GM21717 (cell line): ENCODE measurements around the gene MAN1A2.
"Not testable (repeated sequence)": the region's sequence is repeated elsewhere in the genome, so short reads cannot be mapped to it uniquely, and the experiment has no call there.

Experiments
- ATAC-seq: cut with Tn5 transposase; IDR thresholded peaks from one replicate; pipeline ENCODE4 v1.9.1; 2021; ENCODE audit warnings: mild to moderate bottlenecking, moderate library complexity; ENCODE audit not compliant: unreplicated experiment

Gene MAN1A2

DNA sequence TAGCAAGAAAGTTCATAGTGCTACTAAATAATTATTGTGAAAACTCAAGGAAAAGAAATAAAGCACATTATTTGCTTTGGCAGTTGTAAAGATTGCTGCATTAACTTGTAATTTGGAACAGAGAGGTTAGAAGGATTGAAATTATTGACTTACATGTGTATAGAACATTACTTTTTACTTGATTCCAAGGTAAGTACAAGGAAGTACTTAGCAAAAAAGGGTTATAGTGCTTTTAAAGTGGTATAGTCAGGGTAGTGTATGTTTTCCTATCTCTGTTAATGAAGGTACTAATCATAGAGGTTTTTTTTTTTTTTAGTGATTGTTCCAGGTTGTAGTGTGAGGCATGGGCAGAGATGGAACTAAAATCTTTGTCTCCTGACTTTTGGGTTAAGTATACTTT lies 29.4 kb downstream of the MAN1A2 start:
- ATAC-seq: no peak

DNA sequence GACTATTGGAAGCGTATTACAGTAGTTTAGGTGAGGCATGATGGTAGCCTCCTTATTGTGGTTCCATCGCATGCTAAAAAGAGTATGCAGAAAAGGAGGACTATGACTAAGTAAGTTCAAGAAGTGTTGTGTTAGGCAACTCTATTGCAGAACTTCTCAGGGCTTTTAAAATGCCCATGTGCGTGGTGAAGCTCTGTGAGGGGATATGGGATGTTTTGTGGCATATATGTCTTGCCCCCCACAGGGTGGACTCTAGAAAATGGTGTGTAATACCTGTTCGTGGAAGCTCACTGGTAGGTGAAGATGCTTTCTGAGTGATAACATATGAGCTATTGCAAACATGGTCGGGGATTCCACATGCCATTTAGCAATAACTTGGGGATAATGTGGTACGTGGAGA lies 31.7 kb downstream of the MAN1A2 start:
- no peak for ATAC-seq

- no peak for ATAC-seq
Observed at GRCh38 chr1:117401761-117402160, 34.5 kb downstream of the MAN1A2 start.

GRCh38 chr1:117403597-117403996 lies 36.3 kb downstream of the MAN1A2 start:
- no peak for ATAC-seq

DNA sequence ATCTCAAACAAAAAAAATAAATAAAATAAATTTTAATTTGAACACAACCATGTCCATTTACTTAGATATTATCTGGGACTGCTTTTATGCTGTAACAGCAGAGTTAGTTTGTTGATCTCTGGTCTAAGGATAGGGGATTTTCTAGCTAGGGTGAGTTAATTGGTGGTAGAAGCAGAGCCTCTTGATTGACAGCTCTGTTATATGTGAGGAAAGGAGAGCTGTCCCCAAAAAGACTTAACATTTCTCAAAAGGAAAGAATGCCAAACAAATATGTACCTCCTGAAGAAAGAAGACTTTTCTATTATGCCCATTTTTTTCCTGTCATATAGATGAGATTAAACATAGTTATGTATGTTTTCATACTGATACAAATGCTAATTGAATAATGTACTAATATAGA lies 37.8 kb downstream of the MAN1A2 start:
- ATAC-seq: no peak

GRCh38 chr1:117412472-117412871 lies 45.2 kb downstream of the MAN1A2 start:
- ATAC-seq: no peak

DNA sequence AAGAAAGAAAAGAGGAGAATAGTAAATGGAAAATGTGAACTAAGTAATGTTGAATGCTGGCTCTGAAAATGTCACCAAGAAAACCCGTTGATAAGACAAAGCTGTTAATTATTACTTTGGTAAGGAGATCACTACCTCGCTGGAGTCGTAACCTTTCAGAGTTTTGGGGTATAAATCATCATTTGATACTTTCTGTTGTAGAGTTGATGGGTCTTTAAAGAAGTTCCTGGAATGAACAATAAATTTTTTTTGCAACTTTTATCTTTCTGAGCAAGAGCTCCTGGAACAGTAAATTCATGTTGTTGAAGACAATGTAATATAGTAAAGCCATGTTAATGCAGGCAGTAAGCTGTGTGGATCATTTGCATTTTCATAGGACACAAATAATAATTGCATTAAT lies 46.2 kb downstream of the MAN1A2 start:
- ATAC-seq: no peak

DNA sequence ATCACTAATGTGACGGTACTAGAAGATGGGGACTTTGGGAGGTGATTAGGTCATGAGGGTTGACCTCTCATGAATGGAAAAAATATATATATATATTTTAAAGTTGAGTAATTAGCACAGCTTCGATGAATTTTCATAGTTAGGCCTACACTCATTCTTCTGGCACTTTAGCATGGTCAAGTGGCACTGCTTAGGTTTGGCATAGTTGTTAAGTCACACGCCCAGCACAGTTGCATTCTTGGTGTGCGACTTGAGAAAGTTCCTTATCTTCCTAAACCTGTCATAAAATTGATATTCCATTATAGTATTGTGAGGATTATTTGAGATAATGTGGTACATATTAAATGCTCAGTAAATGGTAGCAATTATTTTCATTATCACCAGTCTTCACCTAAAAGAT lies 47.7 kb downstream of the MAN1A2 start:
- no peak for ATAC-seq

GRCh38 chr1:117416004-117416403 lies 48.8 kb downstream of the MAN1A2 start:
- ATAC-seq: no peak

DNA sequence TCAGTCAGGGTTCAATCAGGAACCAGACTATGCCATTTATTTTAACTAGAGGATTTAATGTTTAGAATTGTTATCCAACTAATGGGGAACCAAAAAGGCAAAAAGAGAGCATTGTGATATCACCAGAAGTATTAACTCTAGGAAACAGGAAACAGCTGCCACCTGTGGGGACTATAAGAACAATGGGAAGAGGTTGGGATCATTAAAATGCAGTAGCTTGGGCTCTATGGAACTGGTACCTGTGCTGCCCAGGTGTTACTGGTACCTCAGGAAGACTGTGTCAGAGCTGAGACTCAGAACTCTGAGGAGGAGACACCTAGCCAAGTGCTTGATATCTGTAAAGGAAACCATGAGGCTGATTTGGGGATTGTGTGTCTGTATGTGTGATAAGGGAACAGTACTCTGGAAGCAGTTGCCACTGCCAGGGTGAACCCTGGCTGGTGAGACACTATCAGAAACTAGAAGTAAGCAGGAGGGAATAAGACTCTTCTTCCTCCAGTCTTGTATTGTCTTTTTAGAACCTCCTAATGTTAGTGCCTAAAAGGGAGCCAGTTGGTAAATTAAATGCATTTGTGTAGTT lies 49.4 kb downstream of the MAN1A2 start:
- ATAC-seq: no peak

DNA sequence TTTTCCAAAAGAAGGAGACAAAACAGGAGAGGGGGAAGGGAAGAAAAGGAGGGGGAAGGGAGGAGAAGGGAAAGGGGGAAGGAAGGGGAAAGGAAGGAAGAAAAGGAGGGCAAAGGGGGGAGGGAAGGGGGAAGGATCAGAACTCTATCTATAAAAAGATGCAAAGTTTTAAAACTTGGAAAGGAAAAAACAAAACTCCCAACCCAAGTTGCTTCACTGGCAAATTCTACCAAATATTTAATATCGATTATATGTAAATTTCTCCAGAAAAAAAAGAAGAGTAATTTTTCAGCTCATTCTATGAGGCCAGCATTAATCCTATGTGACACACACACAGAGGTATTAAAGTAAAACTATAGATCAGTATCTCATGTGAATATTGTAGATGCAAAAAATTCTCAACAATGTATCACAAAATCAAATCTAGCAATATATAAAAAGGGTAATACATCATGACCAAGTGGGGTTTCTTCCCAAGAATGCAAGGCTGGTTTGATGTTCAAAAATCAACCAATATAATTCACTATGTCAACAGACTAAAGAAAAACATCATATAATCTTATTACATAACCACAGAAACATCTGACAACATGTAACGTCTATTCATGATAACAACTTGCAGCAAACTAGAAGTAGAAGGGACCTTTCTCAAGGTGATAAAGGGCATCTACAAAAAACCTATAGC lies 57.9 kb downstream of the MAN1A2 start:
- no peak for ATAC-seq

- no peak for ATAC-seq
Observed at GRCh38 chr1:117427297-117427696, 60.0 kb downstream of the MAN1A2 start.

- ATAC-seq: no peak
Observed at GRCh38 chr1:117433943-117434342, 66.7 kb downstream of the MAN1A2 start.

GRCh38 chr1:117436513-117436912 lies 69.3 kb downstream of the MAN1A2 start:
- ATAC-seq: no peak

DNA sequence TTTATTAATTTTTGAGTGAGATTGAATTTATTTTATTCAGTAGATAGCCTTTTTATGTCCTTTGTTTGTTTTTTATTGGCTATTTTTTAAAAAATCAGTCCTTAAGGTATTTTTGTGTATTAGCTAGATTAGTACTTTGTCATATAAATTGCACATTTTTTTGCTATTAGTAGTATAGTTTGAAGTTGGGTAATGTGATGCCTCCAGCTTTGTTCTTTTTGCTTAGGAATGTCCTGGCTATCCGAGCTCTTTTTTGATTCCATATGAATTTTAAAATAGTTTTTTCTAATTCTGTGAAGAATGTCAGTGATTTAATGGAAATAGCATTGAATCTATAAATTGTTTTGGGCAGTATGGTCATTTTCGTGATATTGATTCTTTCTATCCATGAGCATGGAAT lies 80.4 kb downstream of the MAN1A2 start:
- no peak for ATAC-seq

- no peak for ATAC-seq
Observed at GRCh38 chr1:117452216-117452615, 85.0 kb downstream of the MAN1A2 start.

DNA sequence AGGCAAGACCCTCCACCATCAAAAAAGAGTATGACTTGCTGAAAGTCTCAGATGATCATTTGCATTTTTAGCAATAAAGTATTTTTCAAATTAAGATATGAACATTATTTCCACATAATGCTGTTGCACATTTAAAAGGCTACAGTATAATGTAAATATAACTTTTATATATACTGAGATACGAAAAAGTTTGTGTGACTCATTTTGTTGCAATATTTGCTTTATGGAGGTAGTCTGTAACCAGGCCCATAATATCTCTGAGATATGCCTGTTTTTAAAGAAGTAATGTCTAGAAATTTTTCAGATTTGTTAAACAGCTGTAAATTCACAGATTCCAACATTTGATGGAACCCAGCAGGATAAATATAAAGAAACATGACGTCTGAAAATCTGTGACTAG lies 86.7 kb downstream of the MAN1A2 start:
- ATAC-seq: no peak

- ATAC-seq: not testable (repeated sequence)
Observed at GRCh38 chr1:117458410-117458809, 91.2 kb downstream of the MAN1A2 start.

DNA sequence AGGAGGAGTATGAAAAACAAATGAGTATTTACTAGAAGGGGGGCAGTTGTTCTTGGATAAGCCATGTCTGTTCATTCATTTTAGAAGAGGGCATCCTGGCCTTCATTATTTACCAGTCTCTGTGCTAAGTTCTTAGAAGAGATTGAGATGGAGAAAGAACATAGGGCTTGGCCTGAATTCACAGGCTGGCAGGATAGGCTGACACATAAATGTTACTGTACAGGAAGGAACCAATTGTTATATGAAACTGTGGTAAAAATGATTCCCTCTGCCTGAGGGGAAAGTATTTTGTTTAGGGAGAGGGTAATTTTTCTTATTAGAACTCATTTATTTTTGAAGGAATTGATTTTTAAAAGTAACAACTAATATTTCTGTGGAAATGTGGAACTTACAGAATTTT lies 99.5 kb downstream of the MAN1A2 start:
- ATAC-seq: no peak

DNA sequence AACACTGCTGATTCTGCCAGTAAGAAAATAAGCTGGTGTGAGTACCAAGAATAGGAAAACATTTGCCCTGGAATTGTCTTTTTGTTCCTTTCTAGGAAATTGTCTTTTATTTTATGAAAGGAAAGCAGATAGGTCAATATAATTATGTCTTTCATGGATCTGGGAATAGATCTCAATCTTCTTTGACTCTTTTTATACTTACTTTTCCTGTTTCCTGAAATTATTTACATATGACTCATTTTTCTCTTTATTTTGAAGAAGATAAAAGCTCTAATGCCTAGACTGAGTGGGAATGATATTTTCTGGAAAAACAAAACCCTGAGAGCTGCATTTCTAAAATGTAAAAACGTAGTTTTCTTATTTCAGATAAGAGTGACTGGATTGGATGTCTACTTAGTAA lies 100.1 kb downstream of the MAN1A2 start:
- no peak for ATAC-seq

DNA sequence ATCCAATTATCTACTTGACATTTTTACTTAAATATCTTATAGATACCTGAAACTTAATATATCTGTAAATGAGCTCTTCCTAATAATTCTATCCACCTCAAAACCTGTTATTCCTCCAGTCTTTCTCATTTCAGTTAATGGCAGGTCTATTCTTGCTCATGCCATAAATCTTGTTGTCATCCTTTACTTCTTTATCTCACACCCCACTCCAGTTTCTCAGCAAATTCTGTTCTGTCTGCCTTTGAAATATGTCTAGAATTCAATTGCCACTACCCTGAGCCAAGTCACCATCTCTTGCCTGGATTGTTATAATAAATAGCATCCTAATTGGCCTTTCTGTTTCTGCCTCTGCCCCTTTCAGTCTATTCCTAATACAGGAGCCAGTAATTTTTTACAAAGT lies 105.8 kb downstream of the MAN1A2 start:
- ATAC-seq: no peak

GRCh38 chr1:117475495-117475894 lies 108.2 kb downstream of the MAN1A2 start:
- ATAC-seq: not testable (repeated sequence)

DNA sequence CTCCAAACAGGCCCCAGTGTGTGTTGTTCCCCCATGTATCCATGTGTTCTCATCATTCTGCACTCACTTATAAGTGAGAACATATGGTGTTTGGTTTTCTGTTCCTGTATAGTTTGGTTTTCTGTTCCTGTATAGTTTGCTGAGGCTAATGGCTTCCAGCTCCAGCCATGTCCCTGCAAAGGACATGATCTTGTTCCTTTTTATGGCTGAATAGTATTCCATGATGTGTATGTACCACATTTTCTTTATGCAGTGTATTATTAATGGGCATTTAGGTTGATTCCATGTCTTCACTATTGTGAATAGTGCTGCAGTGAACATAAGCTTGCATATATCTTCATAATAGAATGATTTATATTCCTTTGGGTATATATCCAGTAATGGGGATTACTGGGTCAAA lies 111.8 kb downstream of the MAN1A2 start:
- no peak for ATAC-seq
